Loucy (cell line): ENCODE data around the gene PDE4D.

ENCODE experiments used
- H2AFZ ChIP-seq: fragments of 200-600 bp; sonication (generic); 2 replicates; pipeline ENCODE4 v1.6.0; 2016; ENCODE audit warnings: antibody characterized with exemption, mild to moderate bottlenecking, low read length, moderate library complexity
- H3F3A ChIP-seq: fragments of 200-600 bp; 2 replicates; pipeline ENCODE4 v1.6.0; 2016; ENCODE audit warnings: antibody characterized with exemption, low read depth, mild to moderate bottlenecking
- H3K27me3 ChIP-seq: fragments of 200-600 bp; sonication (generic); 2 replicates; pipeline ENCODE4 v1.6.1; 2014; ENCODE audit warnings: low read length, mild to moderate bottlenecking; ENCODE audit not compliant: insufficient read depth, poor library complexity, severe bottlenecking
- H3K36me3 ChIP-seq: fragments of 200-600 bp; sonication (generic); 2 replicates; pipeline ENCODE4 v1.6.1; 2016; ENCODE audit warnings: low read length; ENCODE audit not compliant: insufficient read depth
- H3K4me1 ChIP-seq: fragments of 200-600 bp; sonication (generic); 2 replicates; pipeline ENCODE4 v1.5.1; 2014; ENCODE audit warnings: low read length, mild to moderate bottlenecking; ENCODE audit not compliant: insufficient read depth, poor library complexity, severe bottlenecking
- H3K4me2 ChIP-seq: fragments of 200-600 bp; sonication (generic); 2 replicates; pipeline ENCODE4 v1.6.0; 2014; ENCODE audit warnings: antibody characterized with exemption, low read length, low read depth, mild to moderate bottlenecking; ENCODE audit not compliant: poor library complexity, severe bottlenecking
- H3K4me3 ChIP-seq: fragments of 200-600 bp; sonication (generic); 2 replicates; pipeline ENCODE4 v1.5.1; 2014; ENCODE audit warnings: low read length, mild to moderate bottlenecking, mixed read lengths; ENCODE audit not compliant: poor library complexity, severe bottlenecking
- H3K79me2 ChIP-seq: fragments of 200-600 bp; sonication (generic); 2 replicates; pipeline ENCODE4 v1.6.1; 2014; ENCODE audit warnings: low read length; ENCODE audit not compliant: insufficient read depth
- H3K9ac ChIP-seq: fragments of 200-600 bp; sonication (generic); 2 replicates; pipeline ENCODE4 v1.6.0; 2014; ENCODE audit warnings: mild to moderate bottlenecking, low read depth, low read length, moderate library complexity; ENCODE audit not compliant: poor library complexity, severe bottlenecking
- H3K9me2 ChIP-seq: fragments of 200-600 bp; sonication (generic); replicated peaks from 2 replicates; pipeline ENCODE4 v1.6.1; 2016; ENCODE audit warnings: low read depth, low read length, mixed read lengths
- H3K9me3 ChIP-seq: fragments of 200-600 bp; sonication (generic); 2 replicates; pipeline ENCODE4 v1.6.1; 2014; ENCODE audit warnings: mild to moderate bottlenecking, antibody characterized with exemption, low read length, low read depth; ENCODE audit not compliant: insufficient read depth
- H4K20me1 ChIP-seq: fragments of 200-600 bp; sonication (generic); 2 replicates; pipeline ENCODE4 v1.6.0; 2014; ENCODE audit warnings: antibody characterized with exemption, low read length, mild to moderate bottlenecking; ENCODE audit not compliant: insufficient read depth, poor library complexity, severe bottlenecking
- EZH2phosphoT487 ChIP-seq: fragments of 200-600 bp; IDR thresholded peaks from 2 replicates; pipeline ENCODE4 v1.6.1; 2018; ENCODE audit warnings: antibody characterized with exemption, mild to moderate bottlenecking, moderate library complexity, borderline replicate concordance
- TF ChIP-seq, protein P1 (sequence below): fragments of 200-600 bp; sonication (generic); conservative IDR thresholded peaks from 2 replicates; pipeline ENCODE4 v1.5.1; 2014; ENCODE audit warnings: mild to moderate bottlenecking, antibody characterized with exemption, low read length

Gene PDE4D

GRCh38 chr5:59709846-59710245 is 183.7 kb downstream of the PDE4D start:
- Histone ChIP-seq H3K79me2 (no peaks in the 10 kb centered on the region), H3K4me1 (no peaks in the 10 kb centered on the region), H3K4me2 (no peak overlapping the region), H3K27me3 (no peaks in the 10 kb centered on the region), H3K9me3 (peaks cover 13% of the 10 kb centered on the region), H2AFZ (no peak overlapping the region), H4K20me1 (no peaks in the 10 kb centered on the region), H3K9me2 (no peaks in the 10 kb centered on the region), H3F3A (no peaks in the 10 kb centered on the region), H3K4me3 (no peak overlapping the region), H3K36me3 (no peaks in the 10 kb centered on the region), H3K9ac (no peak overlapping the region)
- no peak for TF ChIP-seq EZH2phosphoT487
- TF ChIP-seq, protein P1, sequence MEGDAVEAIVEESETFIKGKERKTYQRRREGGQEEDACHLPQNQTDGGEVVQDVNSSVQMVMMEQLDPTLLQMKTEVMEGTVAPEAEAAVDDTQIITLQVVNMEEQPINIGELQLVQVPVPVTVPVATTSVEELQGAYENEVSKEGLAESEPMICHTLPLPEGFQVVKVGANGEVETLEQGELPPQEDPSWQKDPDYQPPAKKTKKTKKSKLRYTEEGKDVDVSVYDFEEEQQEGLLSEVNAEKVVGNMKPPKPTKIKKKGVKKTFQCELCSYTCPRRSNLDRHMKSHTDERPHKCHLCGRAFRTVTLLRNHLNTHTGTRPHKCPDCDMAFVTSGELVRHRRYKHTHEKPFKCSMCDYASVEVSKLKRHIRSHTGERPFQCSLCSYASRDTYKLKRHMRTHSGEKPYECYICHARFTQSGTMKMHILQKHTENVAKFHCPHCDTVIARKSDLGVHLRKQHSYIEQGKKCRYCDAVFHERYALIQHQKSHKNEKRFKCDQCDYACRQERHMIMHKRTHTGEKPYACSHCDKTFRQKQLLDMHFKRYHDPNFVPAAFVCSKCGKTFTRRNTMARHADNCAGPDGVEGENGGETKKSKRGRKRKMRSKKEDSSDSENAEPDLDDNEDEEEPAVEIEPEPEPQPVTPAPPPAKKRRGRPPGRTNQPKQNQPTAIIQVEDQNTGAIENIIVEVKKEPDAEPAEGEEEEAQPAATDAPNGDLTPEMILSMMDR = no peak

DNA sequence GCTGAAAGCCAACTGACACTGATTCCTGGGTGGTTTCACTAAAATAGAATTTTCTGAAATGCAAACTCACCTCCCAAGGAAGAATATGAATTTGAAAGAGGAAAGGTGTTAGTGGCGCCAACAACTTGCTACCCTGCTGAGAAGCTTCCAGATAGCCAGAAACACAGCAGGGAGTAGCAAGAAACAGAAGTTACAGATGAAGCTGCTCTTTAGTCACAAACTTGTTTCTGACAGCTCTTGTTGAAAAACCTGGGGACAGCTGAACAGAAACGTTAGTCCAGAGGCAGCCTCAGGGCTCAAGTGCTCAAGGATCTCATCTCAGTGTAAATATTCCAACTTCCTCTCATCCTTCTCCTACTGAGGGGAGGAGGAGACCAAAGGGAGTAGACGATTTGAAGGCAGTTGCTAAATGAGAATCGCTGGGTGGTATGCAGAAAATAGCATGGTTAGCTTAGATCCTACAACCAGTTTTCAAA is 184.1 kb downstream of the PDE4D start:
- no peak for TF ChIP-seq EZH2phosphoT487
- TF ChIP-seq, protein P1 = no peak
- no peaks in the 10 kb centered on the region for H3K9me2 ChIP-seq
- no peaks in the 10 kb centered on the region for H3K4me1 ChIP-seq
- H3K4me2 ChIP-seq = no peak overlapping the region
- no peak overlapping the region for H3K9ac ChIP-seq
- no peaks in the 10 kb centered on the region for H3K79me2 ChIP-seq
- H3K4me3 ChIP-seq = no peak overlapping the region
- no peaks in the 10 kb centered on the region for H3K27me3 ChIP-seq
- no peaks in the 10 kb centered on the region for H3F3A ChIP-seq
- no peaks in the 10 kb centered on the region for H4K20me1 ChIP-seq
- H3K9me3 ChIP-seq = peaks cover 13% of the 10 kb centered on the region
- no peaks in the 10 kb centered on the region for H3K36me3 ChIP-seq
- no peak overlapping the region for H2AFZ ChIP-seq

DNA sequence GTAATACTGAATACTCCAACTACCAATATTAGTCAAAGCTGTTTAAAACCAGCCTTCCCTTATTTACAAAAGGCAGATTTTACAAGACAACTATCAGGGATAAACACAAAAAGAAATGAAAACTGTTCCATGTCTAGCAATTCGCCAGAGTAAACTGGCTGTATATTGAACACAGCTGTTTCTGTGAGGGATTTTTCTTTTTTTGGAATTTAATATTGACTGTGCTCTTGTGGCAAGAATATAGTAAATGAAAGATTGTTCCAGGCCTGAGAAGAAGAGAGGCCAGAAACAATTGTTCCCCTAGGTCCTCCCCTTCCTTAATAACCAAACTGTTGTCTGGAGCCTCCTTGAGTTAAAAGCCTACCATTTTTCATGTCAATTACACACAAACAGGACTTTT is 188.6 kb downstream of the PDE4D start:
- Histone ChIP-seq H3K4me1 (no peaks in the 10 kb centered on the region), H3K27me3 (no peaks in the 10 kb centered on the region)

More for the DNA sequence above, 188.6 kb downstream of the PDE4D start:
- TF ChIP-seq, protein P1 = no peak
- no peak for TF ChIP-seq EZH2phosphoT487
- Histone ChIP-seq H3K4me3 (no peak overlapping the region), H3K4me2 (no peak overlapping the region), H3F3A (no peaks in the 10 kb centered on the region), H3K9me3 (no peaks in the 10 kb centered on the region), H3K9ac (no peak overlapping the region), H4K20me1 (no peaks in the 10 kb centered on the region), H3K9me2 (no peaks in the 10 kb centered on the region), H3K36me3 (no peaks in the 10 kb centered on the region), H3K79me2 (no peaks in the 10 kb centered on the region), H2AFZ (no peak overlapping the region)
